ENCODE results near the gene FES. TPM values are rescaled to one million over a fixed set of nuclear protein-coding genes. Genes with fewer than 3 reads are reported as not detected.

Gene FES
- total and polyA plus RNA-seq, 4 donors: 11.6 to 68.3 (median 33.1) TPM

DNA sequence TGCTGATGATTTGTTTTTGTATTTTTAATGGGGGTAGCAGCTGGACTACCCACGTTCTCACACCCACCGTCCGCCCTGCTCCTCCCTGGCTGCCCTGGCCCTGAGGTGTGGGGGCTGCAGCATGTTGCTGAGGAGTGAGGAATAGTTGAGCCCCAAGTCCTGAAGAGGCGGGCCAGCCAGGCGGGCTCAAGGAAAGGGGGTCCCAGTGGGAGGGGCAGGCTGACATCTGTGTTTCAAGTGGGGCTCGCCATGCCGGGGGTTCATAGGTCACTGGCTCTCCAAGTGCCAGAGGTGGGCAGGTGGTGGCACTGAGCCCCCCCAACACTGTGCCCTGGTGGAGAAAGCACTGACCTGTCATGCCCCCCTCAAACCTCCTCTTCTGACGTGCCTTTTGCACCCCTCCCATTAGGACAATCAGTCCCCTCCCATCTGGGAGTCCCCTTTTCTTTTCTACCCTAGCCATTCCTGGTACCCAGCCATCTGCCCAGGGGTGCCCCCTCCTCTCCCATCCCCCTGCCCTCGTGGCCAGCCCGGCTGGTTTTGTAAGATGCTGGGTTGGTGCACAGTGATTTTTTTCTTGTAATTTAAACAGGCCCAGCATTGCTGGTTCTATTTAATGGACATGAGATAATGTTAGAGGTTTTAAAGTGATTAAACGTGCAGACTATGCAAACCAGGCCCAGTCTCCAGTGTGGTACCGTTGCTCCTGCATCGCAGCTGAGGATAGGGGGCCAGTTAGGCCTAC lies 1.4 kb upstream of the FES start:
- H3K4me1 ChIP-seq (ENCODE audit: control insufficient read depth in 1 of 2, insufficient read depth in 2 of 2, low read length in 2 of 2): no peaks in the 10 kb centered on the region
- DNase-seq (no peak), ATAC-seq (ENCODE audit: low FRiP score) (no peak)
- H3K9me3 ChIP-seq (ENCODE audit: control insufficient read depth, low read length): no peaks in the 10 kb centered on the region
- no peaks in the 10 kb centered on the region for H3K27me3 ChIP-seq (ENCODE audit: control insufficient read depth in 1 of 2, insufficient read depth in 2 of 2, low read length in 1 of 2)
- intact Hi-C loops (cut with DNase I): loop anchor here (10.0 kb wide), 2 partner anchors 168 to 568 kb away; partner anchors contain the start of gene BLM (in 1 of the 2)
- H3K4me3 ChIP-seq (ENCODE audit: low read length in 2 of 2): no peak overlapping the region
- H3K36me3 ChIP-seq (ENCODE audit: control insufficient read depth in 1 of 2, insufficient read depth in 2 of 2, low read length in 1 of 2): peaks cover 0 to 5% of the 10 kb centered on the region in 2 donors
- H3K27ac ChIP-seq (ENCODE audit: low read depth in 1 of 2, low read length in 2 of 2): peak overlapping the region in 1 of 2 donors; percentile 74
- 73% methylated on average over 13 of the region's 13 CpGs for WGBS, 2 donors

DNA sequence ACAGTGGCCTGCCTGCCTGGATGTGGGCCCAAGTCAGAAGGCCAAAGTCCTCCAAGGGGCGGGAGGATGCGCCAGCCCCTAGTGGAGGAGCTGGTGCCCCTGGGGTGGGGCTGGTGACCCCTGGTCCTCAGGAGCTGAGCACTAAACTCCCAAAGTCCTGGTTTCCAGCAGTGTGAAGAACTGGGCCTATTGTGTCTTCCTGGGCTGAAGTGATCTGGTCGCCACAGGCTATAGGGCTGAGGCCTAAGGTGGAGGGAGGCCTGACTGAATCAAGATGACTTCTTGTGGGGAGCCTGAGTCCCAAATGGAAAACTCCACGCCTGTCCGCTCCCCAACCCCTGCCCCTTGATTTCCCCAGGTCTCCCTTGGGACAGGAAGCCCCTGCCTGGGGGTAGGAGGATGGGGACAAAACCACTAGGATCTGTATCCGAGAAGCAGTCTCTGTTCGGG lies 753 bp upstream of the FES start:
- H3K9me3 ChIP-seq (ENCODE audit: control insufficient read depth, low read length): no peaks in the 10 kb centered on the region
- peak overlapping the region; percentile 23 to 74 for H3K27ac ChIP-seq (ENCODE audit: low read depth in 1 of 2, low read length in 2 of 2)
- ATAC-seq (ENCODE audit: low FRiP score): no peak
- DNase-seq: peak in 1 of 2 donors; percentile 52
- WGBS, 2 donors: 51% methylated on average over 7 of the region's 7 CpGs
- no peaks in the 10 kb centered on the region for H3K27me3 ChIP-seq (ENCODE audit: control insufficient read depth in 1 of 2, insufficient read depth in 2 of 2, low read length in 1 of 2)
- H3K4me3 ChIP-seq (ENCODE audit: low read length in 2 of 2): no peak overlapping the region
- intact Hi-C loops (cut with DNase I): loop anchor here (10.0 kb wide), 2 partner anchors 169 to 569 kb away; partner anchors contain the start of gene BLM (in 1 of the 2)
- H3K4me1 ChIP-seq (ENCODE audit: control insufficient read depth in 1 of 2, insufficient read depth in 2 of 2, low read length in 2 of 2): no peaks in the 10 kb centered on the region
- peaks cover 0 to 4% of the 10 kb centered on the region in 2 donors for H3K36me3 ChIP-seq (ENCODE audit: control insufficient read depth in 1 of 2, insufficient read depth in 2 of 2, low read length in 1 of 2)

DNA sequence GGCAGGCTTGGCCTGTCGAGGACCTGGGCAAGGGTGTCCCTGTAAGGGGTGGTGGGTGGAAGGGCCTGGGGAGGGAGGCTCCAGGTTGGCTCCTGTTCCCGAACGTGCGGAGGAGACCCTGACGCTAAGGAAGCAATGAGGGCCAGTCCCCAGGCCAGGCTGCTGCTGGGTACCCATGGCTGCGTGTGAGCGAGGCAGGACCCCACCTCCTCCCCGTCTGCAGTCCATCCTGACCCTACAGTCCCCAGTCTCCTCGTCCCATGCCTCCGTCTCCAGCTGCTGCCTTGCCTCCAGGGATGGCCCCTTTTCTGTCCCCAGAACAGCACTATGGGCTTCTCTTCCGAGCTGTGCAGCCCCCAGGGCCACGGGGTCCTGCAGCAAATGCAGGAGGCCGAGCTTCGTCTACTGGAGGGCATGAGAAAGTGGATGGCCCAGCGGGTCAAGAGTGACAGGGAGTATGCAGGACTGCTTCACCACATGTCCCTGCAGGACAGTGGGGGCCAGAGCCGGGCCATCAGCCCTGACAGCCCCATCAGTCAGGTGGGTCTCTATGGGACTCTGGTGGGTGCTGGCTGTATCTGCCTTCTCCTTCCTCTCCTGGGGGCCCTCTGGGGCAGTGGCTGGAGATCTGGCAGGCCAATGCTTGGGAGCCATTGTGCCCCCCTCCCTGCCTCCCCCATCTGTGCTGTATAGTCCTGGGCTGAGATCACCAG lies 571 bp downstream of the FES start:
- ATAC-seq (ENCODE audit: low FRiP score) (peak; percentile 15), DNase-seq (peak in 1 of 2 donors; percentile 58)
- Histone ChIP-seq H3K4me3 (ENCODE audit: low read length in 2 of 2) (peak overlapping the region; percentile 29 to 52), H3K27me3 (ENCODE audit: control insufficient read depth in 1 of 2, insufficient read depth in 2 of 2, low read length in 1 of 2) (no peaks in the 10 kb centered on the region), H3K27ac (ENCODE audit: low read depth in 1 of 2, low read length in 2 of 2) (peak overlapping the region; percentile 23 to 24), H3K36me3 (ENCODE audit: control insufficient read depth in 1 of 2, insufficient read depth in 2 of 2, low read length in 1 of 2) (peaks cover 0 to 2% of the 10 kb centered on the region in 2 donors), H3K4me1 (ENCODE audit: control insufficient read depth in 1 of 2, insufficient read depth in 2 of 2, low read length in 2 of 2) (no peaks in the 10 kb centered on the region), H3K9me3 (ENCODE audit: control insufficient read depth, low read length) (no peaks in the 10 kb centered on the region)
- WGBS, 2 donors: 24 to 31% methylated on average over 14 to 16 of the region's 16 CpGs
- intact Hi-C loops (cut with DNase I): loop anchor here (2.0 to 10.0 kb wide), 4 partner anchors 170 to 570 kb away; partner anchors contain the start of gene BLM (in 1 of the 2)

DNA sequence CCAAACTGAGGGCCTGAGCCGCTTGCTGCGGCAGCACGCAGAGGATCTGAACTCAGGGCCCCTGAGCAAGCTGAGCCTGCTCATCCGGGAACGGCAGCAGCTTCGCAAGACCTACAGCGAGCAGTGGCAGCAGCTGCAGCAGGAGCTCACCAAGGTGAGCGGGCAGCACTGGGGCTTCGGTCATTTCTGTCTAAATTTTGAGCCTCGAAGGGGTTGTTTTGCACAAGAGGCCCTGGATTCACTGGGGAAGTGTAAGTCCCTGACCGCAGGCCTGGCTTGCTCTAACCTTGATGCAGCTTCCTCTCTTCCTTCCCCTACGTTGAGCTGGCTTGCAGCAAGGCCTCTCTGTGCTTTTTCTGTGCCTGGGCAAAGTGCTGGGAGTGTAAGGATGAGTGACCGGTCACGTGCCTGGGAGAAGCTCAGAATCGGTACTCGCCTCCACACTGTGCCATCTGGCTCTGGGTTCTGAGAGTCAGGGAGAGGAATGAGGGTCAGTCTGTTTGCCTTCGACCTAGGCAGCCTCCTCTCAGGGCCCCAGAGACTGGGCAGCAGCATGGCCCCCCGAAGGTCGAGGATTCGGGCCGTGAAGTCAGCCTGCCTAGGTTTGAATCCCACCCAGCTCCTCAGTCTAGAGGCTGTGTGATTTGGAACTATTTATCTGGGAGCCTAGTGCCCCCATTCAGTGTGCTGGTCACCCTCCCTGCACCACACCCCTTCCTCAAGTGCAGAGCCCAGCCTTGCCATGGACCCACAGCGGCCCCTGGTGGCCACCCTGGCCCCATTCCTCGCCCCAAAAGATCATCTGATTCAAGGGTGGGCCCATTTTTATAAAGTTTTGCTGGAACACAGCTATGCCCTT lies 1.4 kb downstream of the FES start:
- intact Hi-C loops (cut with DNase I): loop anchor here (2.0 to 10.0 kb wide), 4 partner anchors 171 to 571 kb away; partner anchors contain the start of gene BLM (in 1 of the 2)
- H3K4me1 ChIP-seq (ENCODE audit: control insufficient read depth in 1 of 2, insufficient read depth in 2 of 2, low read length in 2 of 2): no peaks in the 10 kb centered on the region
- peak overlapping the region in 1 of 2 donors; percentile 6 for H3K27ac ChIP-seq (ENCODE audit: low read depth in 1 of 2, low read length in 2 of 2)
- no peaks in the 10 kb centered on the region for H3K27me3 ChIP-seq (ENCODE audit: control insufficient read depth in 1 of 2, insufficient read depth in 2 of 2, low read length in 1 of 2)
- H3K9me3 ChIP-seq (ENCODE audit: control insufficient read depth, low read length): no peaks in the 10 kb centered on the region
- WGBS, 2 donors: 49 to 52% methylated on average over 23 of the region's 23 CpGs
- DNase-seq: peak; percentile 89 to 93
- peaks cover 0 to 1% of the 10 kb centered on the region in 2 donors for H3K36me3 ChIP-seq (ENCODE audit: control insufficient read depth in 1 of 2, insufficient read depth in 2 of 2, low read length in 1 of 2)
- peak; percentile 84 for ATAC-seq (ENCODE audit: low FRiP score)
- no peak overlapping the region for H3K4me3 ChIP-seq (ENCODE audit: low read length in 2 of 2)

DNA sequence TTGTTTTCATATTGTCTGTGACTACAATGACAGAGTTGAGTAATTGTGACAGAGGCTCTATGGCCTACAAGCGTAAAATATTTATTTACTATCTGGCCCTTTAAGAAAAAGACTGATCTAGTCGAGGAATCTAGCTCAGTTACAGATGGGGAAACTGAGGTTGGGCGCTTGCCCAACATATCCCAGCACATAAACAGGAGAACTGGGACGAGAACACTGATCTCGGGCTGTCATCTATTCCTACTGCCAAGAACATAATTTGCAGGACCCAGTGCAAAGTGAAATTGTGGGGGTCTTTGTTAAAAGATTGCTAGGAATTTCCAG lies 1.9 kb downstream of the FES start:
- H3K9me3 ChIP-seq (ENCODE audit: control insufficient read depth, low read length): no peaks in the 10 kb centered on the region
- WGBS, 2 donors: 23 to 26% methylated on average over 5 of the region's 5 CpGs
- H3K27me3 ChIP-seq (ENCODE audit: control insufficient read depth in 1 of 2, insufficient read depth in 2 of 2, low read length in 1 of 2): no peaks in the 10 kb centered on the region
- no peaks in the 10 kb centered on the region for H3K36me3 ChIP-seq (ENCODE audit: control insufficient read depth in 1 of 2, insufficient read depth in 2 of 2, low read length in 1 of 2)
- intact Hi-C loops (cut with DNase I): loop anchor here (5.0 to 10.0 kb wide), 3 partner anchors 171 to 571 kb away; partner anchors contain the start of gene BLM (in 1 of the 2)
- ATAC-seq (ENCODE audit: low FRiP score) (no peak), DNase-seq (no peak)
- H3K4me3 ChIP-seq (ENCODE audit: low read length in 2 of 2): no peak overlapping the region
- H3K27ac ChIP-seq (ENCODE audit: low read depth in 1 of 2, low read length in 2 of 2): no peak overlapping the region
- H3K4me1 ChIP-seq (ENCODE audit: control insufficient read depth in 1 of 2, insufficient read depth in 2 of 2, low read length in 2 of 2): no peaks in the 10 kb centered on the region

DNA sequence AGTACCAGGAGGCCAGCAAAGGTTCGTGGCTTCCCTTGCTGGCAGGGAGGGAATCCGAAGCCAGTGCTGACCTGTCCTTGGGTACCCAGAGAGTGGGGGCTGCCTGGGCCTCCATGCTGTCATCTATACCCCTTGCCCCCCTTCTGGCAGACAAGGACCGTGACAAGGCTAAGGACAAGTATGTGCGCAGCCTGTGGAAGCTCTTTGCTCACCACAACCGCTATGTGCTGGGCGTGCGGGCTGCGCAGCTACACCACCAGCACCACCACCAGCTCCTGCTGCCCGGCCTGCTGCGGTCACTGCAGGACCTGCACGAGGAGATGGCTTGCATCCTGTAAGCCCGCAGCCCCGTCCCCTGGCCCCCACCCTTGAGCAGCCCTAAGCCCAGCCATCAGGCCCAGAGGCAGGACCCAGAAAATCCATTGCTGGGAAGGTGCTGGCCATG lies 2.8 kb downstream of the FES start:
- Histone ChIP-seq H3K9me3 (ENCODE audit: control insufficient read depth, low read length) (no peaks in the 10 kb centered on the region), H3K27me3 (ENCODE audit: control insufficient read depth in 1 of 2, insufficient read depth in 2 of 2, low read length in 1 of 2) (no peaks in the 10 kb centered on the region), H3K4me1 (ENCODE audit: control insufficient read depth in 1 of 2, insufficient read depth in 2 of 2, low read length in 2 of 2) (no peaks in the 10 kb centered on the region), H3K36me3 (ENCODE audit: control insufficient read depth in 1 of 2, insufficient read depth in 2 of 2, low read length in 1 of 2) (no peaks in the 10 kb centered on the region), H3K4me3 (ENCODE audit: low read length in 2 of 2) (no peak overlapping the region), H3K27ac (ENCODE audit: low read depth in 1 of 2, low read length in 2 of 2) (no peak overlapping the region)
- ATAC-seq (ENCODE audit: low FRiP score) (no peak), DNase-seq (no peak)
- intact Hi-C loops (cut with DNase I): loop anchor here (5.0 to 10.0 kb wide), 3 partner anchors 172 to 572 kb away; partner anchors contain the start of gene BLM (in 1 of the 2)
- 90 to 93% methylated on average over 13 of the region's 13 CpGs for WGBS, 2 donors

DNA sequence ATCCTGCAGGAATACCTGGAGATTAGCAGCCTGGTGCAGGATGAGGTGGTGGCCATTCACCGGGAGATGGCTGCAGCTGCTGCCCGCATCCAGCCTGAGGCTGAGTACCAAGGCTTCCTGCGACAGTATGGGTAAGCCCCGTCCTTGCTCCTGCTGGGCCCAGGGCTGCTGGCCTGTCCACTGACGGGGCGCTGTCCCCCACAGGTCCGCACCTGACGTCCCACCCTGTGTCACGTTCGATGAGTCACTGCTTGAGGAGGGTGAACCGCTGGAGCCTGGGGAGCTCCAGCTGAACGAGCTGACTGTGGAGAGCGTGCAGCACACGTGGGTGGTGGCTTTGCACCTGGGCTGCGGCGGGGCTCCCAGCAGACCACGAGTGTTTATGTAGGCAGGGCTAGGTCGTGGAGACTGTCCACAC lies 5.0 kb downstream of the FES start:
- Histone ChIP-seq H3K27me3 (ENCODE audit: control insufficient read depth in 1 of 2, insufficient read depth in 2 of 2, low read length in 1 of 2) (no peaks in the 10 kb centered on the region), H3K9me3 (ENCODE audit: control insufficient read depth, low read length) (no peaks in the 10 kb centered on the region), H3K27ac (ENCODE audit: low read depth in 1 of 2, low read length in 2 of 2) (no peak overlapping the region), H3K4me3 (ENCODE audit: low read length in 2 of 2) (no peak overlapping the region), H3K36me3 (ENCODE audit: control insufficient read depth in 1 of 2, insufficient read depth in 2 of 2, low read length in 1 of 2) (peaks cover 0 to 4% of the 10 kb centered on the region in 2 donors), H3K4me1 (ENCODE audit: control insufficient read depth in 1 of 2, insufficient read depth in 2 of 2, low read length in 2 of 2) (no peaks in the 10 kb centered on the region)
- intact Hi-C loops (cut with DNase I): loop anchor here (5.0 to 10.0 kb wide), 3 partner anchors 175 to 575 kb away; partner anchors contain the start of gene BLM (in 1 of the 2)
- no peak for DNase-seq
- ATAC-seq (ENCODE audit: low FRiP score): no peak
- 88 to 90% methylated on average over 18 of the region's 18 CpGs for WGBS, 2 donors
